Smooth muscle cell (in vitro differentiated cells): Measurements from ENCODE around the gene NEIL1. TPM values are rescaled to one million over a fixed set of nuclear protein-coding genes. Genes with fewer than 3 reads are reported as not detected.

Experiments used
- DNase-seq: peaks from one replicate; lab custom pipeline; 2025; ENCODE audit not compliant: unreplicated experiment; lab: John Stamatoyannopoulos, UW
- H2AFZ ChIP-seq: fragments of 200-600 bp; sonication (generic); 2 replicates; pipeline ENCODE4 v1.6.0; 2016; ENCODE audit warnings: antibody characterized with exemption, low read depth, mild to moderate bottlenecking
- H3F3A ChIP-seq: fragments of 200-600 bp; sonication (generic); 2 replicates; pipeline ENCODE4 v1.6.0; 2017; ENCODE audit warnings: antibody characterized with exemption, low read depth
- H3K27ac ChIP-seq: fragments of 200-600 bp; sonication (generic); 2 replicates; pipeline ENCODE4 v1.5.1; 2016; ENCODE audit warnings: low read depth, mild to moderate bottlenecking
- H3K27me3 ChIP-seq: fragments of 200-600 bp; sonication (generic); 2 replicates; pipeline ENCODE4 v1.6.1; 2016; ENCODE audit warnings: low read depth, mild to moderate bottlenecking
- H3K36me3 ChIP-seq: fragments of 200-600 bp; sonication (generic); 2 replicates; pipeline ENCODE4 v1.5.1; 2016; ENCODE audit warnings: low read depth
- H3K4me1 ChIP-seq: fragments of 200-600 bp; sonication (generic); 2 replicates; pipeline ENCODE4 v1.5.1; 2016; ENCODE audit warnings: low read depth
- H3K4me2 ChIP-seq: fragments of 200-600 bp; sonication (generic); 2 replicates; pipeline ENCODE4 v1.6.0; 2016; ENCODE audit warnings: mild to moderate bottlenecking
- H3K4me3 ChIP-seq: fragments of 200-600 bp; sonication (generic); 2 replicates; pipeline ENCODE4 v1.5.1; 2016; ENCODE audit warnings: mild to moderate bottlenecking
- H3K79me2 ChIP-seq: fragments of 200-600 bp; sonication (generic); 2 replicates; pipeline ENCODE4 v1.6.0; 2016; ENCODE audit warnings: low read depth, mild to moderate bottlenecking
- H3K9ac ChIP-seq: fragments of 200-600 bp; sonication (generic); 2 replicates; pipeline ENCODE4 v1.6.0; 2016; ENCODE audit warnings: low read depth
- H3K9me3 ChIP-seq: fragments of 200-600 bp; sonication (generic); replicated peaks from 2 replicates; pipeline ENCODE4 v1.5.1; 2016; ENCODE audit warnings: low read depth
- H4K20me1 ChIP-seq: fragments of 200-600 bp; sonication (generic); 2 replicates; pipeline ENCODE4 v1.6.0; 2016; ENCODE audit warnings: low read depth
- WGBS: methylation state at CpG from one replicate; pipeline ENCODE4 v1.1.7; 2016; ENCODE audit warnings: low lambda C conversion rate; 5-methylcytosine and 5-hydroxymethylcytosine counted together
- polyA plus RNA-seq: library from polyadenylated mRNA; unstranded; fragments of >200 nt; fragmentation: Nextera tagmentation; extraction: Ambion mirVana; gene quantifications from 2 replicates; pipeline ENCODE4 v1.2.1, GENCODE V29; 2016
- total RNA-seq: library from RNA; depleted of rRNA; stranded (reverse); fragments of >200 nt; gene quantifications from 2 replicates; pipeline ENCODE4 v1.2.3, GENCODE V29; 2014
- TF ChIP-seq, protein P1 (sequence below): fragments of 200-600 bp; sonication (generic); IDR thresholded peaks from 2 replicates; pipeline ENCODE4 v1.5.1; 2017; ENCODE audit warnings: borderline replicate concordance, mild to moderate bottlenecking, antibody characterized with exemption; ENCODE audit not compliant: insufficient read depth, poor library complexity, severe bottlenecking

NEIL1 gene
- total and polyA plus RNA-seq, 2 experiments from 2014 or later, result 2.5 to 15.1 TPM

DNA sequence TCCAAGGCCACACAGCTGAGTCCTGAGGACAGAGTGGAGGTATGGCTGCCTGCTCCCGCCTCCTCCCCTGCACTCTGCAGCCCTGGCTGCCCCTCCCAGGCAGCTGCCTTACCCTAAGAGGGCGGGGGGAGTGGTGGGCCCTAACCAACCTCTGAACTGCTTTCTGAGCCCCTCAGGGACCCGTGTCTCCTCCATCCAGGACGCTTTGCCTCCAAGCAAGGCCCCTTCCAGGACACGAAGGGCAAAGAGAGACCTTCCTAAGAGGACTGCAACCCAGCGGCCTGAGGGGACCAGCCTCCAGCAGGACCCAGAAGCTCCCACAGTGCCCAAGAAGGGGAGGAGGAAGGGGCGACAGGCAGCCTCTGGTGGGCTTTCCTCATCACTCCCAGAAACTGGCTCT lies 7.6 kb downstream of the NEIL1 start:
- TF ChIP-seq, protein P1, sequence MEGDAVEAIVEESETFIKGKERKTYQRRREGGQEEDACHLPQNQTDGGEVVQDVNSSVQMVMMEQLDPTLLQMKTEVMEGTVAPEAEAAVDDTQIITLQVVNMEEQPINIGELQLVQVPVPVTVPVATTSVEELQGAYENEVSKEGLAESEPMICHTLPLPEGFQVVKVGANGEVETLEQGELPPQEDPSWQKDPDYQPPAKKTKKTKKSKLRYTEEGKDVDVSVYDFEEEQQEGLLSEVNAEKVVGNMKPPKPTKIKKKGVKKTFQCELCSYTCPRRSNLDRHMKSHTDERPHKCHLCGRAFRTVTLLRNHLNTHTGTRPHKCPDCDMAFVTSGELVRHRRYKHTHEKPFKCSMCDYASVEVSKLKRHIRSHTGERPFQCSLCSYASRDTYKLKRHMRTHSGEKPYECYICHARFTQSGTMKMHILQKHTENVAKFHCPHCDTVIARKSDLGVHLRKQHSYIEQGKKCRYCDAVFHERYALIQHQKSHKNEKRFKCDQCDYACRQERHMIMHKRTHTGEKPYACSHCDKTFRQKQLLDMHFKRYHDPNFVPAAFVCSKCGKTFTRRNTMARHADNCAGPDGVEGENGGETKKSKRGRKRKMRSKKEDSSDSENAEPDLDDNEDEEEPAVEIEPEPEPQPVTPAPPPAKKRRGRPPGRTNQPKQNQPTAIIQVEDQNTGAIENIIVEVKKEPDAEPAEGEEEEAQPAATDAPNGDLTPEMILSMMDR, result no peak
- no peaks in the 10 kb centered on the region for H3K9me3 ChIP-seq
- DNase-seq, result no peak
- no peaks in the 10 kb centered on the region for H3K79me2 ChIP-seq
- H4K20me1 ChIP-seq, result no peaks in the 10 kb centered on the region
- no peaks in the 10 kb centered on the region for H3K36me3 ChIP-seq
- no peak overlapping the region for H3K27ac ChIP-seq
- no peak overlapping the region for H3K4me3 ChIP-seq
- H3K27me3 ChIP-seq, result no peaks in the 10 kb centered on the region
- WGBS, result 92% methylated on average over 7 of the region's 7 CpGs
- no peak overlapping the region for H2AFZ ChIP-seq
- H3K4me2 ChIP-seq, result no peak overlapping the region
- no peaks in the 10 kb centered on the region for H3K4me1 ChIP-seq
- H3F3A ChIP-seq, result no peaks in the 10 kb centered on the region
- no peak overlapping the region for H3K9ac ChIP-seq

GRCh38 chr15:75355369-75355768 lies 8.5 kb downstream of the NEIL1 start:
- no peaks in the 10 kb centered on the region for H3K79me2 ChIP-seq
- no peak overlapping the region for H3K9ac ChIP-seq
- DNase-seq, result no peak
- no peak overlapping the region for H3K4me3 ChIP-seq
- H3K9me3 ChIP-seq, result no peaks in the 10 kb centered on the region
- WGBS, result 97% methylated on average over 4 of the region's 4 CpGs
- H3K36me3 ChIP-seq, result no peaks in the 10 kb centered on the region
- no peak overlapping the region for H3K27ac ChIP-seq
- no peaks in the 10 kb centered on the region for H3K4me1 ChIP-seq
- no peaks in the 10 kb centered on the region for H3F3A ChIP-seq
- TF ChIP-seq, protein P1, result no peak
- H3K4me2 ChIP-seq, result no peak overlapping the region
- H3K27me3 ChIP-seq, result no peaks in the 10 kb centered on the region
- H2AFZ ChIP-seq, result no peak overlapping the region
- H4K20me1 ChIP-seq, result no peaks in the 10 kb centered on the region

GRCh38 chr15:75356006-75356405 lies 9.2 kb downstream of the NEIL1 start:
- Histone ChIP-seq H3K4me1 (no peaks in the 10 kb centered on the region), H3K27me3 (no peaks in the 10 kb centered on the region), H3K9me3 (no peaks in the 10 kb centered on the region), H3K9ac (no peak overlapping the region), H3K4me3 (no peak overlapping the region), H3K4me2 (no peak overlapping the region), H2AFZ (no peak overlapping the region), H3F3A (no peaks in the 10 kb centered on the region), H3K79me2 (no peaks in the 10 kb centered on the region), H4K20me1 (no peaks in the 10 kb centered on the region), H3K27ac (no peak overlapping the region), H3K36me3 (no peaks in the 10 kb centered on the region)
- no peak for DNase-seq
- WGBS, result 93% methylated on average over 28 of the region's 28 CpGs
- TF ChIP-seq, protein P1, result no peak

- TF ChIP-seq, protein P1, result no peak
- no peak overlapping the region for H2AFZ ChIP-seq
- WGBS, result 99% methylated on average over 20 of the region's 20 CpGs
- no peak overlapping the region for H3K4me2 ChIP-seq
- no peaks in the 10 kb centered on the region for H3K79me2 ChIP-seq
- DNase-seq, result no peak
- H3K9ac ChIP-seq, result no peak overlapping the region
- no peaks in the 10 kb centered on the region for H3F3A ChIP-seq
- no peaks in the 10 kb centered on the region for H3K4me1 ChIP-seq
- H3K9me3 ChIP-seq, result no peaks in the 10 kb centered on the region
- H3K36me3 ChIP-seq, result no peaks in the 10 kb centered on the region
- H3K27ac ChIP-seq, result no peak overlapping the region
- H3K4me3 ChIP-seq, result no peak overlapping the region
- no peaks in the 10 kb centered on the region for H4K20me1 ChIP-seq
- H3K27me3 ChIP-seq, result no peaks in the 10 kb centered on the region
These were observed 9.7 kb downstream of the NEIL1 start for GRCh38 chr15:75356517-75356916.
